Hippocampal formation (tissue), 2 donors: ENCODE data around the gene RGS9BP.
"Not testable (repeated sequence)": the region's sequence is repeated elsewhere in the genome, so short reads cannot be mapped to it uniquely, and the experiment has no call there.

Experiments used
- DNase-seq, 2 donors: peaks; one replicate each; lab custom pipeline; 2025; lab: John Stamatoyannopoulos, UW

RGS9BP gene

GRCh38 chr19:32695506-32695905 is 19.9 kb downstream of the RGS9BP start:
- DNase-seq = not testable (repeated sequence)

- DNase-seq = not testable (repeated sequence)
These were observed 21.1 kb downstream of the RGS9BP start for GRCh38 chr19:32696771-32697170.

- not testable (repeated sequence) for DNase-seq
These were observed 24.5 kb downstream of the RGS9BP start for GRCh38 chr19:32700129-32700528.

- no peak for DNase-seq
These were observed 26.4 kb downstream of the RGS9BP start for GRCh38 chr19:32702010-32702409.

GRCh38 chr19:32704006-32704405 is 28.4 kb downstream of the RGS9BP start:
- not testable (repeated sequence) for DNase-seq

- DNase-seq = no peak
These were observed 32.8 kb downstream of the RGS9BP start for GRCh38 chr19:32708457-32708856.

- no peak for DNase-seq
These were observed 33.4 kb downstream of the RGS9BP start for GRCh38 chr19:32709032-32709431.

GRCh38 chr19:32711747-32712146 is 36.1 kb downstream of the RGS9BP start:
- DNase-seq = no peak

- DNase-seq = not testable (repeated sequence)
These were observed 40.6 kb downstream of the RGS9BP start for GRCh38 chr19:32716203-32716602.

- no peak for DNase-seq
These were observed 41.8 kb downstream of the RGS9BP start for GRCh38 chr19:32717496-32717895.

- DNase-seq = no peak
These were observed 42.6 kb downstream of the RGS9BP start for GRCh38 chr19:32718286-32718685.

GRCh38 chr19:32719611-32720059 is 44.0 kb downstream of the RGS9BP start, which contains the start of gene TDRD12:
Gene TDRD12 (plus strand): TSS chr19:32719767. CDS start chr19:32720073, 306 bp downstream.
- DNase-seq = no peak

GRCh38 chr19:32720216-32720935 is 44.7 kb downstream of the RGS9BP start:
- DNase-seq = no peak

GRCh38 chr19:32720936-32721250 is 45.2 kb downstream of the RGS9BP start:
- no peak for DNase-seq
